PFSK-1 (cell line): Measurements from ENCODE around the gene SMIM5.

Experiments
- POLR2AphosphoS5 ChIP-seq: IDR thresholded peaks from 2 replicates; pipeline ENCODE4 v1.6.1; 2012; ENCODE audit warnings: low read depth, mild to moderate bottlenecking, control low read depth, low read length, moderate library complexity
- TAF1 ChIP-seq: IDR thresholded peaks from 2 replicates; pipeline ENCODE4 v1.6.1; 2012; ENCODE audit warnings: low read length, control low read depth, borderline replicate concordance; ENCODE audit not compliant: insufficient read depth

- TF ChIP-seq TAF1 (no peak), POLR2AphosphoS5 (no peak)
Measured at GRCh38 chr17:75602644-75603043, 30.6 kb upstream of the SMIM5 start.
